Stimulated activated CD4-positive, alpha-beta T cell treated with anti-CD3 and anti-CD28 coated beads, Interleukin-15, amount 100 ng/mL, for 1 hour (primary cell): Measurements from ENCODE around the gene GSPT1.
A peak's percentile ranks its signal among the peaks of the same experiment; 100 is the strongest.
"Not testable (repeated sequence)": the region's sequence is repeated elsewhere in the genome, so short reads cannot be mapped to it uniquely, and the experiment has no call there.

Experiments
- DNase-seq, 2 donors: peaks; one replicate each; pipeline ENCODE4 v3.0.0-alpha.2; 2020; ENCODE audit warnings: low read depth in 1 of 2, low spot score in 1 of 2

The GSPT1 gene

DNA sequence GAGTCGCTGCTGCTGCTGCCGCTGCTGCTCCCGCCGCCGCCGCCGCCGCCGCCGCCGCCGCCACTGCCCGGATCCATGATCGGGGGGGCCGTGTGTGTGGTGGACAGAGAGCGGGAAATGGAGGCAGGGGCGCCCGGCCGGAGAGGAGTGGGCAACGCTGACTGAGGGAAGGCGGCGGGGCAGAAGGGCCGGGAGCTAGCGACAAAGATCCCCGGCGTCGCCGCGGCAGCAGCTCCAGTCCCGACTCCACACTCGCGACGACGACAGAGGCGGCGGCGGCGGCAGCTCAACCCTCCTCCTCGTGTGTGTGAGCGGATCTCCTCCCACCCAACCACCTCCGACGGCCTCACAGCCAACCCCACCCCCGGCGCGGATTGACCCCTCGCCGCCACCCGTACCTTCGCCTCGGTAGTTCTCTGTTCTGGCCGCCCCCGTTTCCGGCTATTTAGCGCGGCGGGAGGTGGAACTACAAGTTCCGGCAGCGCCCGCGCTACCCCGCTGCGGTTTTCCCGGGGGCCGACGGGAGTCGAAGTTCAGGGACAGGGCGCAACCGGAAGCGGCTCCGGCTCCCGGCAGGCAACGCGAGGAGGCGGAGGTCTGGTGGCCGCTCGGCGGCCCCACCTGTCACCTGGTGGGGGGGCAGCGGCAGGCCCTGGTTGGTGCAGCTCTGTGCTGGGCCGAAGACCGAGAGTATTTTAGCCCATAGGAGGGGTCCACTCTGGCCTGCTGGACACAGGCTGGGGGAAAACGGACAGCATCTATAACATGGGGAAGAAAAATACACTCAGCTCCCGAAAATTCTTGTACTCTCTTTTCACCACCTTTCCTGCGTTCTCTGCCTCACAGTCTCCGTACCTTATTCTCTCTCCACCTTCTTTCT lies at the start of gene GSPT1:
Gene GSPT1 (minus strand): TSS at position 313 of the 880 bp plus-strand sequence. CDS start 236 bp downstream, at position 77.
- DNase-seq: peak; percentile 98 to 99

DNA sequence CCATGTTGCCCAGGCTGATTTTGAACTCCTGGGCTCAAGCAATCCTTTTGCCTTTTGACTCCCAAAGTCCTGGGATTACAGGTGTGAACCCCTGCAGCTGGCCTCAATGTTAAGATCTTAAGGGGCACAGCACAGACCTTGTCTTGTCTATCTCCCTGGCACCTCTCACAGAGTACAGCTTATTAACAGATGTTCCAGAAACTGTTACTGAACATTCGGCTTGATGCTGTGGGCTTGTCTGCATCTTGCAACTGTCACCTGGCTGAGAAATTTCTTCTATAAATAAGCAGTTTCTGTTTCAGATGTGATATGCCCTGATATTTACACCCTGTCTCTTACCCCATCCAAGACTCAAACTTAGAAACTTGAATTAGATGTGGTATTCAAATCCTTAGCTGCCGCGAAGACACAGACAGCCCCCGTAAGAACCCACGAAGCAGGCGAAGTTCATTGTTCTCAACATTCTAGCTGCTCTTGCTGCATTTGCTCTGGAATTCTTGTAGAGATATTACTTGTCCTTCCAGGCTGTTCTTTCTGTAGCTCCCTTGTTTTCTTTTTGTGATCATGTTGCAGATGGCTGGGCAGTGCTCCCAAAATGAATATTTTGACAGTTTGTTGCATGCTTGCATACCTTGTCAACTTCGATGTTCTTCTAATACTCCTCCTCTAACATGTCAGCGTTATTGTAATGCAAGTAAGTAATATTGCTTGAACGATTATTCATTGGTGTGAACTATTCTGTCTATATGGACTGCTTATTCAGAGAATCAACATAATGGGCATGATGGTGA lies 49.2 kb upstream of the GSPT1 start, which contains the start of gene TNFRSF17:
Gene TNFRSF17 (plus strand): TSS at position 450 of the 791 bp plus-strand sequence. CDS start 115 bp downstream, at position 565.
- DNase-seq: no peak

DNA sequence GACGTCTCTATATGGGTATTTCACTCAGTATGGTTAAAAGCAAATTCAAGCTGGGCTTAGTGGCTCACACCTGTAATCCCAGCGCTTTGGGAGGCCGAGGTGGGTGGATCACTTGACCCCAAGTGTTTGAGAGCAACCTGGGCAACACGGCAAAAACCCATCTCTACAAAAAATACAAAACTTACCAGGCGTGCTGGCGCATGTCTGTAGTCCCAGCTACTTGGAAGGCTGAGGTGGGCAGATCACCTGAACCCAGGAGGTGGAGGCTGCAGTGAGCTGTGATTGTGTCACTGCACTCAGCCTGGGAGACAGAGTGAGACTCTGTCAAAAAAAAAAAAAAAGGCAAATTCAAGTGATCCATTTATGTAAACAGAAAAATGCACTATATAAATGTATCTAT lies 48.0 kb upstream of the GSPT1 start:
- DNase-seq: no peak

DNA sequence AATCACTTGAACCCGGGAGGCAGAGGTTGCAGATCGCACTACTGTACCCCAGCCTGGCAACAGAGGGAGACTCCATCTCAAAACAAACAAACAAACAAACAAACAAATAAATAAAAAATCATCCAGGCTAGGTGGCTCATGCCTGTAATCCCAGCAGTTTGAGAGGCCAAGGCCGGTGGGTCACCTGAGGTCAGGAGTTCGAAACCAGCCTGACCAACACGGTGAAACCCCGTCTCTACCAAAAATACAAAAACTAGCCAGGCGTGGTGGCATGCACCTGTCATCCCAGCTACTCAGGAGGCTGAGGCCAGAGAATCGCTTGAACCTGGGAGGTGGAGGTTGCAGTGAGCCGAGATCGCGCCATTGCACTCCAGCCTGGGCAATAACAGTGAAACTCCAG lies 47.2 kb upstream of the GSPT1 start:
- not testable (repeated sequence) for DNase-seq

DNA sequence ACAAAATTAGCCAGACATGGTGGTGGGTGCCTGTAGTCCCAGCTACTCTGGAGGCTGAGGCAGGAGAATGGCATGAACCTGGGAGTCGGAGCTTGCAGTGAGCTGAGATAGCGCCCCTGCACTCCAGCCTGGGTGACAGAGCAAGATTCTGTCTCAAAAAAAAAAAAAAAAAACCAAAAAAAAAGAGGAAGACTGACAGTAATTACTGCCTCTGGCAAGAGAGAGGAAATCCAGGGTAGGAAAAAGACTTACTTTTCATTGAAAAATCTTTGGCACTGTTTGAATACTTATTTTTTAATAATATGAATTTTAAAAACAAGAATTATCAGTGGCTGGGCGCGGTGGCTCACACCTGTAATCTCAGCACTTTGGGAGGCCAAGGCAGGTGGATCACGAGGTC lies 46.7 kb upstream of the GSPT1 start:
- not testable (repeated sequence) for DNase-seq

DNA sequence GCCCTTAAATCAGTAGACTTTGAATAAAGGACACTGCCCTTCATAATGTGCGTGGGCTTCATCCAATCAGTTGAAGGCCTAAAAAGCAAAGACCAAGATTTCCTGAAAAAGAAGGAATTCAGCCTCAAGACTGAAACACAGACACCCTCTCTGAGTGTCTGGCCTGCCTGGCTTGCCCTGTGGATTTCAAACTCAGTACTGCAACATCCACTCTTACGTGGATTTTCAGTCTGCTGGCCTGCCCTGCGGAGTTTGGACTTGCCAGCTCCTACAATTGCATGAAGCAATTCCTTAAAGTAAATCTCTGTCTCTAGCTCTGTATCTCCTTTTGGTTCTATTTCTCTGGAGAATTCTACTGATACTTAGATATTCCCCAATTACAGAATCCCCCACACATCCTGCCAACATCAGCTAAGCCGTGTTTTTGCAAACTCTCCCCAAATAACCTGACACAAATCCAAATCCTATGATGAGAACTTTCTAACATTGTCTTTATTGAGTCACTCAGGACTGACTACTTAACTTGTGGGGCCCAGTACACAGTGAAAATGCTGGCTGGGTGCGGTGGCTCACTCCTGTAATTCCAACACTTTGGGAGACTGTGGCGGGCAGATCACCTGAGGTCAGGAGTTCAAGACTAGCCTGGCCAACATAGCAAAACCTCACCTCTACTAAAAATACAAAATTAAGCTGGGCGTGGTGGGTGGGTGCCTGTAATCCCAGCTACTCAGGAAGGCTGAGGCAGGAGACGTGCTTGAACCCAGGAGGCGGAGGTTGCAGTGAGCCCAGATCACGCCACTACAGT lies 42.0 kb upstream of the GSPT1 start:
- no peak for DNase-seq

DNA sequence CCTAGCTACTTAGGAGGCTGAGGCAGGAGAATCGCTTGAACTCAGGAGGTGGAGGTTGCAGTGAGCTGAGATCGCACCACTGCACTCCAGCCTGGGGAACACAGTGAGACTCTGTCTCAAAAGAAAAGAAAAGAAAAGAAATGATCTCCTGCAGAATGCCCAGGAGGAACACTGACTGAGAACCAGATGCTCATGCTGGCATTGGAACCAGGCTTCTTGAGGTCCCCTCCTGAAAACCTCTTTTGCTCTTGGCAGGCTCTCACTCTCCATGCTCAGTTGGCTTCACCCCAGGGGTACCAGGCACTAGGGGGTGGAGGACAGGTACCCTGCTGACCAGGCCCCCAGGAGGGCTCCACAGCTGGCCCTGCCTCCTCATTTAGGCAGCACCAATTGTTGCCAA lies 40.8 kb upstream of the GSPT1 start:
- DNase-seq: no peak

DNA sequence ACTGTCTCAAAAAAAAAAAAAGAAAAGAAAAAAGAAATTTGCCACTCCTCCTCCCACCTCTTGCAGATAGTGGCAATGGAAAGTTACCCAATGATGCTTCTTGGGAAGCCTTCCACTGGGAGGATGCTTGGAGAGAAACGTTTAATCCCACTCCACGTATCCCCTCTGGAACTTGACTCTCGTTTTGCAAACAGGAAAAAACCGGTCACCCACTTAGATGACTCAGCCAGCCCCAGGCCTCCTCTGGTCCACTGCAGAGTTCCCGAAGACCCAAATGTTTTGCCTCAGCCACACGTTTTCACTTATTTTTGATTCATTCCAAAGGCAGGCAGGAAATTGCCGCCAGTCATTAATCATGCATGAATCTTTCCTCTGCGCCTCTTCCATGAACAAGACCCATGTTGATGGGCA lies 40.0 kb upstream of the GSPT1 start:
- DNase-seq: no peak

DNA sequence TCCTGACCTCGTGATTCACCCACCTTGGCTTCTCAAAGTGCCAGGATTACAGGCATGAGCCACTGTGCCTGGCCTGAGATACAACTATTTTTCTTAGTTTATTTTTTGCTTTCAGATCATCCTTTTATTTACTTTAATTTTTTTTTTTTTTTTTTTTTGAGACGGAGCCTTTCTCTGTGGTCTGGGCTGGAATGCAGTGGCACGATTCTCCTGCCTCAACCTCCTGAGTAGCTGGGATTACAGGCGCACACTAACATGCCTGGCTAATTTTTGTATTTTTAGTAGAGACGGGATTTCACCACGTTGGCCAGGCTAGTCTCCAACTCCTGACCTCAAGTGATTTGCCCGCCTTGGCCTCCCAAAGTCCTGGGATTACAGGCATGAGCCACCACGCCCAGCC lies 37.8 kb upstream of the GSPT1 start:
- not testable (repeated sequence) for DNase-seq

DNA sequence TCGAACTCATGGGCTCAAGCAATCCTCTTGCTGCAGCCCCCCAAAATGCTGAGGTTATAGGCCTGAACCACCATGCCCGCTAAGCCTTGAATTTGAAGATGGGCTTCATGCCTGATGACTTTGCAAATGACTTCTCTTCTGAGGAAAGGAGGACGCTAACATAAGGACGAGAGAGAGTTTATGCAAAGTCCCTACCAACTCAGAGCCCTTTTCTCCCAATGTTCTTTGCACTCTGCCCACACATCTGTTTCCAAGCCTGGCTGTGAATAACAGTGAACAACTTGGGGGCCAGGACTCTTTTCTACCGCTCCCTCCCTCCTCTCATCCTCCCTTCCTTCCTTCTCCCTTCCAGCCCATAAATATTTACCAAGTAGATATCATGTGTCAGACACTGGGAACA lies 34.6 kb upstream of the GSPT1 start:
- DNase-seq: no peak

DNA sequence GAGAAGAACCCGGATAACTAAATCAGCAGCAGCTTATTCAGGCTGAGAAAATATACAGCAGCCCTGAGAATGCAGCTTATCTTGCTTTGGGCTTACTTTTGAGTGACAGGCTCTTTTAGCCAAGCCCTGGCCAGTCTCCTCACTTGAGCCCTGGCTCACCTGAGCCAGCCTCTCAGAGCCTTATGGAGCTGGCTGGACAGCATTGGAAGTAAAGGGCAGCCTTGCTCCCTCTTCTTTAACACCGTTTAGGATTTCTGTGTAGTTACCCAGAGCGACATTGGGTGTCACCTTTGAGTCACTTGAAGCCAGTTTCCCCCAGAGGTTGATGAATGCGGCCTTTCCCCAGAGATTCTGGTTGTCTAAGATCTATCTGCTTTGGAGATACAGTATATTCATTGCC lies 33.8 kb upstream of the GSPT1 start:
- no peak for DNase-seq

DNA sequence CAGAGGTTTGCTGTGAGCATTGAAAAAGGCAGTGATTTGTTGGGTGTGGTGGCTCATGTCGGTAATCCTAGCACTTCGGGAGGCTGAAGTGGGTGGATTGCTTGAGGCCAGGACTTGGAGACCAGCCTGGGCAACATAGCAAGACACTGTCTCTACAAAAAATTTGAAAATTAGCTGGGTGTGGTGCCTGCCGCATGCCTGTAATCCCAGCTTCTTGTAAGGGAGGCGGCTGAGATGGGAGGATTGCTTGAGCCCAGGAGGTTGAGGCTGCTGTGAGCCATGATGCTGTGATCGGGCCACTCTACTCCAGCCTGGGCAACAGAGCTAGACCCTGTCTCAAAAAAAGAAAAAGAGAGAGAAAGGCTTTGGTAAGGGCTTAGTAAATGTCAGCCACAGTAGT lies 33.1 kb upstream of the GSPT1 start:
- no peak for DNase-seq

DNA sequence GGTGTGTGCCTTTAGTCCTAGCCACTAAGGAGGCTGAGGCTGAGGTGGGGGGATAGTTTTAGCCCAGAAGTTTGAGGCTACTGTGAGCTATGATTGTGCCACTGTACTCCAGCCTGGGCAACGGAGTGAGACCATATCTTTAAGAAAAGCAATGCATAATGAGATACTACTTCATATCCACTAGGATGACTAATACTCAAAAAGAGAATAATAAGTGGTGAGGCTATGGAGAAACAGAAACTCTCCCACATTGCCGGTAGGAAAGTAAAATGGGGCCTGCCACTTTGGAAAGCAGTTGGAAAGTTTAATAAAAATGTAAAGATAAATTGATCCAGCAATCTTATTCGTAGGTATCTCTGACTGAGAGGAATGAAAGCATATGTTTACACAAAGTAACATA lies 30.7 kb upstream of the GSPT1 start:
- DNase-seq: no peak

DNA sequence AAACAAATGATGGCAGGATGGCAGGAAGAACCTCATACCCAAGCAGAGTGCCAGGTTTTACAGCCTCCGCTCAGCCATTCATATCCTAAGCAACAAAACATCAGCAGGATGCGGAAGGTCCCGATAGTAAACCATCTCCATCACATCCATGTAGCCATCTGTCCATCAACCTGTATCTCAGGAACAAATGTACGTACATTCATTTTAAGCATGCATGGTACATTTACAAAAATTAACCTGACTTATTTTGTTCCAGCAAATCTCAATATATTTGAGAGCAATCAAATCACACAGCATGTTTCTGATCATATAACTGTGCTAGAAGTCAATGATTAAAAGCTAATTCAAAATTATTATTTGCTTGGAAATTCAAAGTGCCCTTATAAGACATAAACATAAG lies 26.2 kb upstream of the GSPT1 start, which contains the start of gene NPIPB2:
Gene NPIPB2 (minus strand): TSS at position 101 of the 400 bp plus-strand sequence. CDS start 0 bp downstream, at position 101.
- DNase-seq: not testable (repeated sequence)

DNA sequence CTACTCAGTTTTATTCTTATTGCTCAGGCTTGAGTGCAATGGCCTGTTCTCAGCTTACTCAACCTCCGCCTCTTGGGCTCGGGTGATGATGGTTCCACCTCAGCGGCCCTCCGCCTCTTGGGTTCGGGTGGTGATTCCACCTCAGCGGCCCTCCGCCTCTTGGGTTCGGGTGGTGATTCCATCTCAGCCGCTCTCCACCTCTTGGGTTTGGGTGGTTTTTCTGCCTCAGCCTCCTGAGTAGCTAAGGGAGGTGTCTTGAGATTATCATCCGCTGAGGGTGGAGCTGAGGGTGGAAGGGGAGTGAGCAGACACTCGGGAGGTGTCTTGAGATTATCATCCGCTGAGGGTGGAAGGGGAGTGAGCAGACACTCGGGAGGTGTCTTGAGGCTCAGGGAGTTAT lies 11.6 kb upstream of the GSPT1 start:
- DNase-seq: not testable (repeated sequence)

DNA sequence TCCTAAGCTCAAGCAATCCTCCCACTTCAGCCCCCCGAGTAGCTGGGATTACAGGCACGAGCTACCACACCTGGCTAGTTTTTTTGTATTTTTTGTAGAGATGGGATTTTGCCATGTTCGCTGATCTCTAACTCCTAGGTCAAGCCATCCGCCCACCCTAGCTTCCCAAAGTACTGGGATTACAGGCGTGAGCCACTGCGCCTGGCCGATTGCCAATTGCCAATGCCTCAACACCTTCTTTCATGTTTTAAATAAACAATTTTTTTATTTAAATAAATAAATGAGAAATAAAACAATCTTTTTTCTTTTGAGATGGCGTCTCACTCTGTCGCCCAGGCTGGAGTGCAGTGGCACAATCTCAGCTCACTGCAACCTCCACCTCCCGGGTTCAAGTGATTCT lies 8.3 kb upstream of the GSPT1 start:
- not testable (repeated sequence) for DNase-seq

DNA sequence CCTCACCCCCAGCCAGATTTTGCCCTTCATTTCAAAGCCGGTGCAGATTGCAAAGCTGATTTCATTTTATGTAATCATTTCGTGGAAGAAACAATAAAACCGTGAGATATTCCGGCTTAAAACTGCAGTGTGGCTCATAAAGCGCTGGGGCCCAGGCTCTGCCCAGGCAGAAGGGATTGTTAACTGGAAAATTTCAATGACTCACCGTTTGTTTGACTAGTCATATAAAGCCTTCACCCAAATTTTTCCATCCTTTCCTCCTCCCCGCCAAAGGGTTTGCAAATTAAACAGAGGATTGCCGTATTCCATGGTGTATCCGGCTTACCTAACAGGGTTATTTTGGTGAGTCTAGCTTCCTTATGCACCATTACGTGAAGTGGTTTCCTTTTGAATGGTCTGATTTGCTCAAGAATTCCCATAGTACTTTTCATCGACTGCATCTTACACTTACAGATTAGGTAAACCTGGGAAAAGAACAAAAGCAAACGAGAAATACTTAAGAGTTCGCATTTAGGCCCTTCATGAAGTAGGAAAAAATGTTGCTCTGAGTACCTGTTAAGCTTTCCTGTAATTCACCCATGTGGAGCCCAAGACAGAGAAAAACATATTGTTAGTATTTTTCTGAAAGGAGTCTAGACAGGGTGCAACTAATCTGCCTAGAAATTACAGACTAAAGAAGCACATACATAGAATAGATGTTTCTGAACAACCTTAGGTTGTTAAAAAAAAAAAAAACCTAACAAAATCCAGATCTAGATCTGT lies 949 bp upstream of the GSPT1 start:
- no peak for DNase-seq

DNA sequence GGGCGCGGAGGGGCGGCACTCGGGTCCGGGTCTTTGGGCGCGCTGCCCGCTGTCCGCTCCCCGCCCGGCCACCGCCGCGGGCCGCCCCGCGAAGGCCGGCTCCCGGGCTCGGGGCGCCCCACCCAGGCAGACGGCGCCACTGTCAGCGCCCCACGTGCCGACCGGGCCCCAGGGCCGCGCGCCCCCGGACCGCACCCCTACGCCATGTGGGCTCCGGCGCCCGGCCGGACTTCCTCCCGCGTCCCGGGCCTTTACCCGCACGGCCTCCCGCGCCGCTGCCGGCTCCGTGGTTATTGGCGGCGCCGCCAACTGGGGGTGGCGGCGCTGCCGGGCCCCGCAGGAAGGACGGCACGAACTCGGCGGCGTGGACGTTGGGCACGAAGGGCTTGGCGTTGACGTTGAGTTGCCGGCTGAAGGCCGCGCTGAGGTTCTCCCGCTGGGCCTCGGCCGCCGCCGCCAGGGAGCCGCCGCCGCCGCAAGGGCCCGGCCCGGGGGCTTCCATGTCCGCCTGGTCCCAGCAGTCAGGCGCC lies 577 bp downstream of the GSPT1 start:
- peak; percentile 2 to 26 for DNase-seq

DNA sequence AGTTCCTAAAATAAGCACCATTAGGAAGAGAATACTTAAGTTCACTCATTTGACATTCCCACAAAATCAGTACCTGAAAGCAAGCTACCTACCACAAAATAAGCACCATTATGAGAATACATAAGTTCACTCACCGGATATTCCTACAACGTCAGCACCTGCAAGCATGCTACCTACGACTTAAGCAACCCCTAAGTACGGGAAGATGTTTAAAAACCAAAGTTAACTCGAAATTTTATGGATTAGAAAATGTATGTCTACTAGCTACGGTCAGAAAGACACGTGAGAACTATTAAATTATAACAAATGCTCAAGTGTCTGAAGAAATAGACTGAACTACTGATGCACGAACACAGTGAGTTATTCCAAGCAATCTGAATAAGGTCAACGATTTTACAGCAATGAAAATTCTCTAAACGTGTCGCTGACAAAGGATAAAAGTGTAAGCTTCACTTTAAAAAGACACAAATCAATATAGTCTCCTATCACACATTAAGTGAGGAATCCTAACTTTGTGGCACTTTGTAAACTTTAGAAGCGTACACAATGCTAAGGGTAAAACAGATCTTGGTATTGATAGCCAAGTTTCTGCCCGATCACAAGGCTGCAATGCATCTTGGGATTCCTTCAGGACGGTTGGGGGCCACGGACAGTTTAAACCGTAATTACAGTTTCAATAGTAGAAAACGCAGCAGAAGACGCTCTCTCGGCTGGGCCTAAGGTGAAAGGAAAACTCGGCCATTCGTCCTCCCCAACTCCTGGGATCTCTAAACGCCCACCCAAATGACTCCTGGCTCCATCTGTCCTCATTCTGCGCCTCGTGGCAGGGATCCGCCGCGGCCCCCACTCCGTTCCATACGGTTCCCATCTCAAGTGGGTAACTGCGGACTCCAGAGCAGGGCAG lies 1.3 kb downstream of the GSPT1 start:
- peak in 1 of 2 donors; percentile 3 for DNase-seq
